Uterus (tissue), 2 donors: ENCODE measurements around the gene ADIPOR2.

Source experiments
- CTCF ChIP-seq, 4 experiments: fragments of 200-600 bp in 2 of 4; fragments of 450-650 bp in 2 of 4; sonication (generic) in 2 of 4; IDR thresholded peaks; one replicate each; pipeline ENCODE4 v1.5.1; 2016 to 2019; ENCODE audit warnings: antibody characterized with exemption in 4 of 4, mild to moderate bottlenecking in 2 of 4, moderate library complexity in 1 of 4
- POLR2A ChIP-seq, 2 donors: fragments of 450-650 bp; IDR thresholded peaks; one replicate each; pipeline ENCODE4 v1.6.1; 2016; ENCODE audit warnings: antibody characterized with exemption in 2 of 2, mild to moderate bottlenecking in 1 of 2, moderate library complexity in 1 of 2

DNA sequence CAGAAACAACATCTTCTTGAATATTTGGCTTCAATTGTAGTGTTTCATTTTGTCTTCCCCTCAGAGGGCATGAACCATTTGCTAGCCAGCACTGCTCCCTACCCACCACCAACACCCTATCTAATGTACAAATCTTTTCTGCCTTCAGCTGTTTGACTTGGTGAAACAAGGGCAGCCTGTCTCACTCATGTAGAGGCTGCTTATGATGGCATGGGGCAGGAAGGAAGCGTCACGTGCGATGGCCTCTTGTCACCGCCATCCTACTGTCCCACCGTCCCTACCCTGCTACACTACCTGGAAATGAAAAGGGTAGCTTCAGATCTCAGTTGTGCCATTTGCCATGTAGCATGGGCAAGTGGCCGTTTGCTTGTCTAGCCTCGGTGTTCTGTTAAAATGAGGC is 99.6 kb downstream of the ADIPOR2 start:
- TF ChIP-seq CTCF (IDR thresholded peaks at IDR 0.05) (no peak), POLR2A (IDR thresholded peaks at IDR 0.05) (no peak)
